GM12801 (cell line): Measurements from ENCODE around the gene ADAM12.

Experiments
- CTCF ChIP-seq: IDR thresholded peaks from one replicate; pipeline ENCODE4 v1.5.1; 2011; ENCODE audit warnings: control low read depth; ENCODE audit not compliant: insufficient read length; ENCODE audit errors: extremely low read depth

The ADAM12 gene

GRCh38 chr10:126375926-126376554 is 12.2 kb downstream of the ADAM12 start:
- no peak for TF ChIP-seq CTCF

- no peak for TF ChIP-seq CTCF
Observed at GRCh38 chr10:126375299-126375698, 13.0 kb downstream of the ADAM12 start.

- no peak for TF ChIP-seq CTCF
Observed at GRCh38 chr10:126374435-126374834, 13.8 kb downstream of the ADAM12 start.

GRCh38 chr10:126373972-126374371 is 14.3 kb downstream of the ADAM12 start:
- TF ChIP-seq CTCF: no peak

GRCh38 chr10:126373147-126373546 is 15.1 kb downstream of the ADAM12 start:
- TF ChIP-seq CTCF: no peak

GRCh38 chr10:126372396-126372795 is 15.9 kb downstream of the ADAM12 start:
- no peak for TF ChIP-seq CTCF

- no peak for TF ChIP-seq CTCF
Observed at GRCh38 chr10:126369125-126369710, 19.1 kb downstream of the ADAM12 start.

GRCh38 chr10:126357169-126357568 is 31.1 kb downstream of the ADAM12 start:
- TF ChIP-seq CTCF: no peak
